Dedifferentiated amniotic fluid mesenchymal stem cell (primary cell): ENCODE measurements around the gene ATG14.
A peak's percentile ranks its signal among the peaks of the same experiment; 100 is the strongest.
"Not testable (repeated sequence)": the region's sequence is repeated elsewhere in the genome, so short reads cannot be mapped to it uniquely, and the experiment has no call there.

Experiments used
- DNase-seq: peaks from one replicate; pipeline ENCODE4 v3.0.0-alpha.2; 2016; ENCODE audit errors: extremely low spot score

Gene ATG14

DNA sequence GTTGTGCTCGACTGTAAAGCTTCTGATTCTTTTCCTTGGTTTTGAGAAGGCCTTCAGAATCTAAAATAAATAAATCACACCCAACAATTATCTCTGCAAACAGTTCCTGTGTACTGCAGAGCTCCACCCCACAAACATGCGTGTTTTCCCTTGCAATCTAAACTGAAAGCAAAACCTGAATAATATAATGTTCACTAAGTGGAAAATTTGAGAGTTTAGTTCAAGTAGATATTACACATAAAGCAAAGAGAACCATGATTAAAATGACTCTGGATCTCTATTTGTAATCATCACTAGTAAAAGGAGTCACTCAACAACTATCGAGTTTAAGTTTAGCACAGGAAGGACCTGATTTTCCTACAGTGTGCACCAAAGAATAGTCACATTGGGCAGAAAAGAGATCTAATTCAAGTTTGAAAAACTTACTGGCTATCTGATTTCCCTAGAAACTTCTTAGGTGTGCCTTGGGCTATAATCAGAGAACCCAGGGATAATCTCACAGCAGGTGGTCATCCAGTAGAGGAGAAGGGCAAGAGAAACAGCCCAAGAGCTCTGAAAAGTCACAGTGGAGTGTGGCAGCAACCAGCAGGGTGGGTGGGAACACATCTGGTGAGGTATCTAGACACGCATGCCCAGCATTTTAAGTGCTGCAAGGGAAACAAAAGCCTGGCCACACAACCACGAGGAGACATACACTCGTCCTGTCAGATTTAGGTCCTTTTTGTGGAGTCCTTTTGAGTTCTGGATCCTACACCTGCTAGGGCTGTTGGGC lies 25.4 kb downstream of the ATG14 start:
- no peak for DNase-seq

DNA sequence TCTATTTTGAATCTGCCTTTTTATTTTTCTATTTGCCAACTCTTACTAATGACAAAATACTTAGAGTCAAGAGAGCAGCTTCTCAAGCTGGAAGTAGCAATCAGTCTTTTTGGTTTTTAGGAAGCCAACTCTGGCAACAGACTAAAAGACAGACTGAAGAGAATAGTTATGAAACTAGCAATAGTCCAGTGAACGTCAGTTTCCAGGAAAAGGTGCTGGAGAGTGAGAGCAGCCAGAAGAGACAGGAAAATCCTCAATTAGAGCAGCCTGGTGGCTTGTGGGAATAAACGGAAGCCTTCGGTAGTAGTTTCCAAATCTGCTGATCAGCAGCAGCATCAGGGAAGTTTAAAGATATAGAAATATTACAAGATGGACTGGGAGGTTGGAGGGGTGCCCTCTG lies 27.1 kb downstream of the ATG14 start:
- DNase-seq = no peak

GRCh38 chr14:55383541-55384140 lies 28.0 kb downstream of the ATG14 start:
- DNase-seq = no peak

DNA sequence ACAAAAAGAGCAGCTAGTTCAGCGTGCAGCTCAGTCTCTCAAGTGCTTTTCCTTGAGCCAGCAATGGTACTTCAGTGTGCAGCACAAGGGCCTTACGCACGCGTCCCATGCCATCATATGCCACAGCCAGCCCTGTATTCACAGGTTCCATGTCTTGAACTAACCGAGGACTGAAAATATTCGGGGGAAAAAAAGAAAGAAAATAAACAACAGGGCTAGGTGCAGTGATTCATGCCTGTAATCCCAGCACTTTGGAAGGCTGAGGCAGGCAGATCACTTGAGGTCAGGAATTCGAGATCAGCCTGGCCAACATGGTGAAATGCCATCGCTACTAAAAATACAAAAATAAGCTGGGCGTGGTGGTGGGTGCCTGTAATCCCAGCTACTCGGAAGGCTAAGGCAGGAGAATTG lies 28.6 kb downstream of the ATG14 start:
- not testable (repeated sequence) for DNase-seq

DNA sequence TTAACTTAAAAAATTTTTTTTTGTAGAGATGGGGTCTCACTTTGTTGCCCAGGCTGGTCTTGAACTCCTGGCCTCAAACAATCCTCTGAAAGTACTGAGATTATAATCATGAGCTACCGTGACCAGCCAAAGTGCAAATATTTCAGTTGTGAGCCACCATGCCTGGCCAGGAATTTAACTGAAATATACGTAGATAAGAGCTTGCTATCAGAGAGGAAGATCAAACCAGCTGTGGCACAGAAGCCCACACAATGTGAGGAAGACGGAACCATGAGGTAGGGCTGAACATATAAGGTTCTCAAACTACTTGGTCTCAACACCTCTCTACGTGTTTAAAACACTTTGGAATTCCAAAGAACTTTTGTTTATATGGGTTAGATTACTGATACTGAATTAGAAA lies 29.1 kb downstream of the ATG14 start:
- no peak for DNase-seq

DNA sequence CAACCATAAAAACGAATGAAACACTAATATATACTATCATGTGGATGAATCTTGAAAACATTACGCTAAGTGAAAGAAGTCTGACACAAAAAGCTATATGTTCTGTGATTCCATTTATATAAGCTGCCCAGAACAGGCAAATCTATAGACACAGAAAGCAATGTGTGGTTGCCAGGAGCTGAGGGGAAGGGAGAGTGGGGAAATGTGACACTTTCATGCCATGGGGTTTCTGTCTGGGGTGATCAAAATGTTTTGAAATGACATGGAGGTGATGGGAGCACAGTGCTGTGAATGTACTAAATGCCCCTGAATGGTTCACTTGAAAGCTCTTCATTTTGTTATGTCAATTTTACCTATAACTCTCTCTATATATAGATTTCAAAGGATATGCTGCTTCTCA lies 30.1 kb downstream of the ATG14 start:
- DNase-seq = no peak

- DNase-seq = no peak
These were observed 30.6 kb downstream of the ATG14 start for GRCh38 chr14:55381040-55381439.

GRCh38 chr14:55377236-55377635 lies 34.4 kb downstream of the ATG14 start:
- DNase-seq = no peak

- no peak for DNase-seq
These were observed 36.9 kb downstream of the ATG14 start for GRCh38 chr14:55374771-55375170.

DNA sequence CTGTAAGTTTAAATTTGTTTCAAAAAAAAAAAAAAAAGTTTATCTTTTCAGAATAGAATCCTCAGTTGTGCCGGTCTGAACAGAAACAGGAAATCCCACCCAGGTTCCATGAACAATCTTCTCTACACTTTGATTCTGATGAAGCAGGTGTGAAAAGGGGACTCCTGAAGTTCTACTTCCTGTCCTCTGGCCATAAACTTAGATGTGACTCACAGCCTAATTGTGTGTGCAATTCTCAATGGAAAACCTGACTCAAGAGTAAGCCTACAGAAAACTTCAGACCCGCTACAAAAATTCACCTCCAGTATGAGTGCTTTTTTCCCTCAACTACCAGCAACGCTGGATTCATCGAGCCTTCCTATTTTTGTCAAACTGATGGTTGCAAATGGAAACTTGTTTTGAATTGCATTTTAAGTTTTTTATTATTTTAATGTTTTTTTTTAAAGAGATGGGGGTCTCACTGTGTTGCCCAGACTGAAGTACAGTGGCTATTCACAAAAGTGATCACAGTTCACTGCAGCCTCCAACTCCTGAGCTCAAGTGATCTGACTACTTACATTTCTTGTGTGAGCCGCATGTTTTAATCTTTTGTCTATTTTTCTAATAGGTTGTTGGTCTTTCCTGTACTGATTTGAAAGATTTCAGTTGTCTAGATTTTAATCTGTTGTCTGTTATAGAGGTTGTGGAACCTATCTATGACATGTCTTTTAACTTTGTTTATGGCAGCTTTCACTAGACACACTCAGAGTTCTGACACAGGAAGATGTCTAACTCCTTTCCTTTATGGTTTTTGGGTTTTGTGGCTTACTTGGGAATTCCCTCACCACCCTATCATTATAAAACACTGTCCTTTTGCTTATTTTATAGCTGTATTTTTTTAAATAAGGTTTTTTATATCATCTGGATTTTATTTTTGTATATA lies 37.6 kb downstream of the ATG14 start:
- no peak for DNase-seq

GRCh38 chr14:55372825-55373224 lies 38.8 kb downstream of the ATG14 start:
- DNase-seq = no peak

GRCh38 chr14:55372423-55372822 lies 39.2 kb downstream of the ATG14 start:
- DNase-seq = no peak

DNA sequence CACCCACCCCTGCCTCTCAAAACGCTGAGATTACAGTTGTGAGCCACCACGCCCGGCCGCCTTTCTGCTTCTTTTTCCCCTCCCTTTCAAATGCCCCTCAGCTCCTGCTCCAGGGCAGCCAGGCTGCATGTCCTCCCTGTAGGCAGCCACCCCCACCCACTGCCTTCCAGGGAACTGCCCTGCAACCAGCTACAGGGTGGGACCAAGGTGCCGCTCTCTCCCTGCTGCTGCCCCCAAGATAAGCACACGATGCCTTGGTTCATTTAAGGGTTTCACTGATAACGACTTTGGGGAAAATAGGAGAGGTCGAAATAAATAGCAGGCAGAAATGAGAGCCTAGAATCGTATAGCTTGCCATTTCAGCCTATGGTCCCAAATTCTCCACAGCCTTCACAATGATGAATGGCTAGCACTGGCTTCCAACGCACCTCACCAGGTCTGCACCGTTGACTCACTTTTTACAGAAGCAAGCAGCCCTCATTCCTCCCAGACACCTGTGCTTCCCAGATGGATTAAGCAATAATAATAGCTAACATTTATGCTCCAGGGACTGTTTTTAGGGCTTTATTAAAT lies 40.7 kb downstream of the ATG14 start:
- no peak for DNase-seq

GRCh38 chr14:55366271-55366670 lies 45.4 kb downstream of the ATG14 start:
- DNase-seq = peak; percentile 40

GRCh38 chr14:55361190-55361589 lies 50.4 kb downstream of the ATG14 start:
- DNase-seq = no peak

- no peak for DNase-seq
These were observed 52.3 kb downstream of the ATG14 start for GRCh38 chr14:55359307-55359706.

DNA sequence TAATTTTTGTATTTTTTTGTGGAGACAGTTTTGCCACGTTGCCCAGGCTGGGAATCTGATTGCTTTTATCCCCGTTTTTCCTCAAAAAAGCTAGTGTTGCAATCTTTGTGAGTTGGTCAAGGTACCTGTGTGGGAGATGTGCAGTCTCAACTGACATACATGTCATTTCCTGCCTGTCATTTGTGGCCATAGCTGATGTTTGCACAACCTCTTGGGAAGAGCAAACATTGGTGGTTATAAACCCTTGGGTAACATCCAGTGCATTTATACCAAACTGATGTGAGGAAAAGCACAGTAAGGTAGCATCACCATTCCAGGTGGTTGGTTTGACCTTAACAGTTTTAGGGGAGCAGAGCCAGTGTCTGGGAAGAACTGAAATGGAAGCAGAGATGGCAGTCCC lies 54.7 kb downstream of the ATG14 start:
- DNase-seq = no peak

GRCh38 chr14:55355922-55356321 lies 55.7 kb downstream of the ATG14 start:
- no peak for DNase-seq

- no peak for DNase-seq
These were observed 57.1 kb downstream of the ATG14 start for GRCh38 chr14:55354500-55354899.

- DNase-seq = no peak
These were observed 57.8 kb downstream of the ATG14 start for GRCh38 chr14:55353686-55354467.

DNA sequence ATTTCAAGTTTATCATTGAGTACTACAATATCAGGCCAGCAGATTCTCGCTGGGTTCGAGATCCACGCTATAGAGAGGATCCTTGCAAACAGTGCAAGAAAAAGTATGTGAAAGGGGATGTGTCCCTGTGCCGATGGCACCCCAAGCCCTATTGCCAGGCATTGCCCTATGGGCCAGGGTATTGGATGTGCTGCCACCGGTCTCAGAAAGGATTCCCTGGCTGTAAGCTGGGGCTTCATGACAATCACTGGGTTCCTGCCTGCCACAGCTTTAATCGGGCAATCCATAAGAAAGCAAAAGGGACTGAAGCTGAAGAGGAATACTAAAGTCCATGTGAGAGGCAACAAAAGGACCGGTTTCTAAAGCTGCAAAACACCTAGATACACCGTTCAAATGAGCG lies 59.4 kb downstream of the ATG14 start:
- DNase-seq = no peak
